GM19328 (cell line): ENCODE measurements around the gene HRH1.
"Not testable (repeated sequence)": the region's sequence is repeated elsewhere in the genome, so short reads cannot be mapped to it uniquely, and the experiment has no call there.

Experiments
- ATAC-seq: cut with Tn5 transposase; IDR thresholded peaks from one replicate; pipeline ENCODE4 v1.9.1; 2021; ENCODE audit warnings: mild to moderate bottlenecking, moderate library complexity; ENCODE audit not compliant: unreplicated experiment

The HRH1 gene

DNA sequence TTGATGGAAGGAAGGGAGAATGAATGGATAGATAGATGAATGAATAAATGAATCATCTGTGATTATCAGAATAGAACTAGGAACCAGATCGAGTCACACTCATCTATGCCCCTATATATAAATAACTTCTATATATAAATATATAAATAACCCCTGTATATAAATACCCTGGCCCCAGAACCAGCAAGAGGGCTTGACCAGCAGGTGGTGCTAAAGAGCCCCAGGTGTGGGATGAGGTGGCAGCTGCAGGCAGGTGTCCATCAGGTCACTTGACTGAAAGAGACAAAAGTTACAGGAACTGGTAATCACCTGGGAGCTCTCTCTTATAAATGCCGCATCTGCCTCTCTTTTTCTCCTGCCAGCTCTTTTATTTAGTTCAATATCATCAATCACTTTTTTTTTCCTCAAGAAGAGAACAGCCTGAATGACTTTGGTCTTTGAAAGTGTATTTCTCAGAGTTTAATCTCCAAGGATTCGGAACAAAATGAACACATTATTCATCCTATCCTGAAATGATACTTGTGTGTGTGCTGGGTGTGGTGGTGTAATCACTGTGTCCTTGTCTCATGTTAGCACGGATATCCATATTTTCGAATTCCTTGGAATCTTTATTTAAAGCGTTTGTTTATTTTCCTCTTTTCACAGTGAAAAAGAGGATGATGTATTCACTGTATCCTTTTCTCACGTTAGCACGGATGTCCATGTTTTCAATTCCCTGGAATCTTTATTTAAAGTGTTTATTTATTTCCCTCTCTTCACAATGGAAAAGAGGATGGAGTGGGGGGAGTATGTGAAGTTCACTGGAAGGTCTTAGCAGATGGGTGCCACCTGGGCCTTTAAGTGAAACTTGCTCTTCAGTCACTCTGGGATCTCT lies 82.5 kb downstream of the HRH1 start:
- no peak for ATAC-seq

DNA sequence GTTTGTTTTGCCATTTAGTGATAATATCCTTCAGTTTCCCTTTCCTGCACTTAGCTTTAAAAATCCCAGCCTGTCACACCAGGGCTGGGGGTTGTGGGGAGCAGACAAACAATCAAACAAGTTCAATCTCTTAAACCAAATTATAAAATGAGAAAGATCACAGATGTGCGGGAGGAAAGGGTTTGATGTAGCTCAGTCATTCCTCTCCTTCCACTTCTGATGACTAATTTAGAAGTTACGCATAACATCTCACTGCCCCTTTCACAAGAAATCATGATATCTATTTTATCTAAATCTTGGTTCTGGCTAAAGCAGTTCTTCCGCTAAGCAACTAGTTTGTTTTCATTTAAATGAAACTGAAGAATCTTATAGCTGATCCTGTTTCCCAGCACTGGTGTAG lies 83.8 kb downstream of the HRH1 start:
- no peak for ATAC-seq

DNA sequence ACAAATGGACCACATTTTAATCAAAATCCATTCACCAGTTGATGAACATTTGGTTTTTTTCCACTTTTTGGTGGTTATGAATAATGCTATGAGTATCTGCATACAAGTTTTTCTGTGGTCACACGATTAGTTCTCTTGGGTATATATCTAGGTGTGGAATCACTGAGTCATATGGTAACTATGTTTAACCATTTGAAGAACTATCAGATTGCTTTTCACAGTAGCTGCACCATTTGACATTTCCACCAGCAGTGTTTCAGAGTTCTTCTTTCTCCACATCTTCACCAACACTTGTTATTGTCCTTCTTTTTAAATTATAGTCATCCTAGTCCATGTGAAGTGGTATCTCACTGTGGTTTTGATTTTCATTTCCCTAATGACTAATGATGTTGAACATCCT lies 84.6 kb downstream of the HRH1 start:
- ATAC-seq = no peak

DNA sequence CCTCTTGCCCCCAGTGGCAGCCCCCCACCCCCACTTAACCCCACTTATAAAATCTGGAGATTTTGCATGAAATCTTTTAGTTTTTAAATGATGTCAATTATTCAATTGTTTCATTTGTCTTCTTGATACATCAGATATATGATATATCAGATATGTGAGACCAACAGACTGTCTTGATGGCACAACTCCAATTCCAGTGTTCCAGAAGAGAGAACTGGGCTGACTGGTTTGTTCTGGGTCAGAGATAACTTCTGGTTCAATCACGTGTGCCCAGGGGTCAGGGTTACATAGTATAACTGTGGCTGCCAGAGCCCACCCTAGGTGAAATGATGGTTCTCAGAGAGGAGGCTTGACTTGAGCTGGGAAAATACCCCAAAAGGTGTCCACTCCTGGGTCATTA lies 85.5 kb downstream of the HRH1 start:
- no peak for ATAC-seq

DNA sequence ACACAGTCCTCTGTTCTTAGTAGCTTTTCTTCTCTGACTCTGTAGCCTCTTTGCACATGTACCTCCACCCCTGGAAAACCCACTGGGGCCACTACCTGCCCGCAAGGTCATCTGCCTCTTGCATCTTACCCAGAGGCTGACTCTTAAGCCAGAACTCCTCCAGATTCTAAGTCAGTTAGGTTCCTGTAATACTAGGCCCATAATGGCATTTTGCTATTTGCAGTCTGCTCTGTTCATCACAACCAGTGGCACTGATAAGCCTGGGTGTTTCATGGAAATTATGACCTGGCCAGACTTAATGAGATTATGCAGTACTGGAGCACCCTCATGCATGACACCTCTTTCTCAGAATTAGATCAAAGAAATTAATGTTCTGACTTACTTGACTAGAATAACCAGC lies 86.2 kb downstream of the HRH1 start:
- no peak for ATAC-seq

DNA sequence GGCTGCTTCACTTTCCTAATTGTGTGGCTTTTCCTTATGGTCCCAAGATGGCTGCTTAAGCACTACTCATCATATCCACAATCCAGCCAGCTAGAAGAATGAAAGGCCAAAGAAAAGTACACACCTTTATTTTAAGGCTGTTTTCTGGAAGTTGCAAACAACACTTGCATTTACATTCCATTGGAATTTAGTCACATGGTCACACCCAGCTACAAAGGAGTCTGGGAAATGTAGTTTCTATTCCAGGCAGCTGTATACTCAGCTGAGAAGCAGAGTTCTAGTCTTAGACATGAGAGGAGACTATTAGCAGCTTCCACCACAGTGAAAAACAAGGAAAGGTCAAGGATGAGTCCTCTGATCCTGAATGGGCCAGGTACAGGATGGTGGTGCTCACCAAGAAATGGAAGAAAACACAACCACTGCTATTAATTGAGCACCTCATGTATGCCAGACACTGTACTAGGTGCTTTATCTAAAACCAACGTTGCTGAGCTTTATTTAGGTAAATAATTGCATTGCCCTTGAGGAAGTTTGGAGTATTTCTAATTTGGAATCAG lies 89.9 kb downstream of the HRH1 start:
- ATAC-seq = no peak

DNA sequence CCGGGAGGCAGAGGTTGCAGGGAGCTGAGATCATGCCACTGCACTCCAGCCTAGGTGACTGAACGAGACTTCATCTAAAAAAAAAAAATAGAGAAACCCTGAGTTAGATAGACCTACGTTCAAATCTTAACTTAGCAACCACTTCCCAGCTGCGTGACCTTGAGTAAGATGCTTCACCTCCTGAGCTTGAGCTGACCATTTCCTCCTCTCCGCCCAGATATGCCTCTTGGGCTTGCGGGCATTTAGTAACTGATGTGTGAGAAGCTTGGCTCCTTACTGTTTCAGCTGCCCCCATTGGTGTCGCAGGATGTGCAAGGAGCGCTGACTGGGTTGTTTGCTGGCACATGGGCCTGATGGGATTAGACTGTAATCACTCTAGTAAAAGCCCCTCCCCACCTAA lies 91.0 kb downstream of the HRH1 start:
- ATAC-seq = no peak

DNA sequence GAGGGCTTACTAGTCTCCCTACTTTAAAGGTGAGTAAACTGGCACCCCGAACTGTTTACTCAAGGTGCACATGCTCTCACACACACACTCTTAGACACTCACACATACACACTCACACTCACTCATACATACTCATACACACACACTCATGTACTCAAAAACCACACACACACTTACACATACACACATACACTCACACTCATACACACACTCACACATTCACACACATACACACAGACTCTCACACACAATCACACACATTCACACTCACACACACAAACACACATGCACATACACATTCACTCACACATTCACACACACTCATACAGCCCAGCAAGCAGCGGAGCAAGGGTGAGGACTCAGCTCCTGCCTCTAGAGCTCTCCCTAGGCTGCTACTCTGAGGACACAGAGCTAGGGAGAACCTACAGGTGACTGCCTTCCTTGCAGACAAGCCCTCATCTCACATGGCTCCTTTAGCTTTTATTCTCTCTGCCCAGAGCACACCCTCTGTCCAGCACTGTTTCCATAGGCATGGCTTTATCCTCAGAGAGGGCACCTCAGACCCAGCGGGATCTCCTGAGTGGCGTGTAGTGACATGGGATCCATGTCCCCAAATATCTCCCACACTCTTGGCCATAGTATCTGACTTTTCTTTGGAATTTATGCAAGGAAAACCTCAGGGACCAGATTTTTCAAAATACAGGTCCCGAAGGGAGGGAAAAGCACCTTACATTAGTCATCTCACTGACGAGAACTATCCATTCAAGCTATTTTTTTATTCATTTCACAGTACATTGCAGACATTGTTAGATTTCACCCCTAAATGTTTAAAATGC lies 91.8 kb downstream of the HRH1 start:
- ATAC-seq = no peak

DNA sequence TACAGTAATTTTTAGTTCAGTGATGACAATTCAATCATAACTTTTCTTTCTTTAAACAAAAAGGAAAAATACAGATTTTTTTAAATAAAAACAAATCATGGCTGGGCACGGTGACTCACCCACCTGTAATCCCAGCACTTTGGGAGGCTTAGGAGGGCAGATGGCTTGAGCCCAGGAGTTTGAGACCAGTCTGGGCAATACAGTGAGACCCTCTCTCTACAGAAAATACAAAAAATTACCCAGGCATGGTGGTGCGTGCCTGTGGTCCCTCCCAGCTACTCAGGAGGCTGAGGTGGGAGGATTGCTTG lies 92.3 kb downstream of the HRH1 start:
- no peak for ATAC-seq

DNA sequence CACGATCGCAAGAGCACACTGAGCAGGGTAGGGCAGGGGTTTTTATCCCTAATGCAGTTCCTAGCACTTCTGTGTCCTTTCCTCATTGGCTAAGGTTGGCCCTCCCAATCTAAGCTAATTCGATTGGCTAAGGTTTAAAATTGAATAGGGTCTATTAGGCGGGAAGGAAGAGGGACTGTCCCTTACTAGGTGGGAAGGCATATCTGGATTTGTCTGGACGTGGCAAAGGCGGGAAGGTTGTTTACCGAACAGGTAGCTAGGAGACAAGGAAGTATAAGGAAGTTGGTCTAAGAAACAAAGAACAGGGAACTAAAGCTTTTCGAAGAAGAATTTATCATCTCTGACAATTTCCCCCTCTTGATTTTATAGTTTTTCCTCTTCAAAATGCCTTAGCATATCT lies 93.1 kb downstream of the HRH1 start:
- ATAC-seq = no peak

DNA sequence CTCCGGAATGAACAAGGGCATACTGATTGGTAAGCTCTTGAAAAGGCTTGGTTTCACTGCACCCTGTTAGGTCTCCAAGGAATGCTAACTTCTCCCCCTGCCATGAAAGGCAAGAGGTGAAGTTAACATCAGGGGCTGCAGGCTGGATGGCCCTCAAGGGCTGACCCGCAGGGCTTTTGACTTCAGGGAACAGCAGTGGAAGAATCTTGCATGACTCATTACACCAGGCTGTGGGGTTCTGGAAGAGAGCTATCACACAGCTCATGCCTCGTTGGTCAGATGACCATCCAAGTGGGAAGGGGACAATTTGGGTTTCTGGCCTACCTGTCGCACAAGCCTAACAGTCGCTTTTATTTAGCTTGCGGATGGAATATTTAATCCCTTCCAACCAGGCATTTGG lies 94.3 kb downstream of the HRH1 start:
- no peak for ATAC-seq

DNA sequence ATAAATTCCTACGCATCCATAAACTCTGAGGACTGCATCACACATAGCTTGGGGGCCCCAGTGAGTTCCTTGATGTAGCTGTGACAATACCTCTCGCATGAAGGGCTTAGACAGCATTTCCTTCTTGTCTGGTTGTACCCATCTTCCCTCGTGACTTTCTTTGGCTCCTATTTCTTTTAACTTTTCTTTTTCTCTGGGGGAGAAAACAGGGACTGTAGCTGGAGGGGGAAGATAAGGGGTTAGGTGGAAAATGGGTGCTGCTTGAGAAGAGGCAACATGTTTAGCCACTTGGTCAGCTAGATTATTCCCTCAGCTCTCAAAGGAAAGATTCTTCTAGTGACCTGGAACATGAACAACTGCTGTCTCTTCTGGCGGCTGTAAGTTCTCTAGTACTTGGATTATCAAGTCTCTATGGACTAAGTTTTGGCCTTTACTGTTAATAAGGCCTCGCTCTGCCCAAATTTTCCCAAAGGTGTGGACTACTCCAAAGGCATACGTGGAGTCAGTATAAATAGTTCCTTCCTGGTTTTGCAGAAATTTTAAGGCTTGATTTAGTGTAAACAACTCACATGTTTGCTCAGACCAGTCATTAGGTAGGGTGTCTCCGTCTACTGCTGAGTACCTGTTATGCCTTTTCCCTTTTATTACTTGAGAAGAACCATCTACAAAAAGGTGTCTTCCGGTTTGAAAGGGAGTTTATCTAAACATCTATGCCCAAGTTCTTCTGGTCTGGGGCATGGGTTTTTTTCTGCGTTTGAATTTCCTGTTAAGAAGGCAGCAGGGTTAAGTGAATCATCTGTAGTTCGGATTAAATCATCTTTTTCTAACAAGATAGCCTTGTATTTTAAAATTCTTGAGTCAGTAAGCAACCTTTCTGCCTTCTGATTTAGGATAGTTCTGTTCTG lies 96.9 kb downstream of the HRH1 start:
- no peak for ATAC-seq

DNA sequence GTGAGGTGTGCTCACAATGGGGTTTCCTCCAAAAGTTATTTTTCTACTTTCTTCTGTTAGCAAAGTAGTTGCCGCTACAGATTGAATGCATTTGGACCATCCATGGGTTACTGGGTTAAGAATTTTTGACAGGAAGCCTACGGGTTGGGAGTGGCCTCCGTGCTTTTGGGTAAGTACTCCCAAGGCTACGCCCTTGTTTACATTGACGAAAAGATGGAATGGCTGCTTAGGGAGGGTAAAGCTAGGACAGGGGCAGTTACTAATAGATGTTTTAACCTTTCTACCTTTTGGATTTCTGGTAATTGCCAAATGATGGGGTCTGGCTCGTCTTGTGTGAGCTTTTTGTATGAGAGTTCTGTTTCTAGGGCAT lies 97.5 kb downstream of the HRH1 start:
- ATAC-seq = no peak

DNA sequence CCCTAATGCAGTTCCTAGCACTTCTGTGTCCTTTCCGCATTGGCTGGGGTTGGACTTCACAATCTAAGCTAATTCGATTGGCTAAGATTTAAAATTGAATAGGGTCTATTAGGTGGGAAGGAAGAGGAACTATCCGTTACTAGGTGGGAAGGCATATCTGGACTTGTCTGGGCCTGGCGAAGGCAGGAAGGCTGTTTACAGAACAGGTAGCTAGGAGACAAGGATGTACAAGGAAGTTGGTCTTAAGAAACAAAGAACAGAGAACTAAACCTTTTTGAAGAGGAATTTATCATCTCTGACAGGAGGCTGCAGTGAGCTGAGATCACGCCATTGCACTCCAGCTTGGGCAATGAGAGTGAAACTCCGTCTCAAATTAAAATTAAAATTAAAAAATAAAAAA lies 100.6 kb downstream of the HRH1 start:
- no peak for ATAC-seq

DNA sequence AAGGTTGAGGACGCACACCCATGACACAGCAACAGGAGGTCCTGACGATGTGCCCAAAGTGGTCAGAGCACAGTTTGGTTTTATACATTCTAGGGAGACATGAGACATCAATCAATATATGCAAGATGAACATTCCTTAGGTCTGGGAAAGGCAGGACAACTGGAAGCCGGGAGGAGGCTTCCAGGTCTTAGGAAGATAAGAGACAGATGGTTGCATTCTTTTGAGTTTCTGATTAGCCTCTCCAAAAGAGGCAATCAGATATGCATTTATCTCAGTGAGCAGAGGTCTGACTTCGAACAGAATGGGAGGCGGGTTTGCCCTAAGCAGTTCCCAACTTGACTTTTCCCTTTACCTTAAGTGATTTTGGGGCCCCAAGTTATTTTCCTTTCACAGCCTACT lies 101.2 kb downstream of the HRH1 start:
- ATAC-seq = not testable (repeated sequence)

DNA sequence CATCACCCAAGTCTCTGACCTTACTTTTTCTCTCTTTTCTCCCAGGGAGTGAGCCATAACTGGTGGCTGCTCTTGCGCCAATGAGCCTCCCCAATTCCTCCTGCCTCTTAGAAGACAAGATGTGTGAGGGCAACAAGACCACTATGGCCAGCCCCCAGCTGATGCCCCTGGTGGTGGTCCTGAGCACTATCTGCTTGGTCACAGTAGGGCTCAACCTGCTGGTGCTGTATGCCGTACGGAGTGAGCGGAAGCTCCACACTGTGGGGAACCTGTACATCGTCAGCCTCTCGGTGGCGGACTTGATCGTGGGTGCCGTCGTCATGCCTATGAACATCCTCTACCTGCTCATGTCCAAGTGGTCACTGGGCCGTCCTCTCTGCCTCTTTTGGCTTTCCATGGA lies 104.7 kb downstream of the HRH1 start:
- no peak for ATAC-seq

DNA sequence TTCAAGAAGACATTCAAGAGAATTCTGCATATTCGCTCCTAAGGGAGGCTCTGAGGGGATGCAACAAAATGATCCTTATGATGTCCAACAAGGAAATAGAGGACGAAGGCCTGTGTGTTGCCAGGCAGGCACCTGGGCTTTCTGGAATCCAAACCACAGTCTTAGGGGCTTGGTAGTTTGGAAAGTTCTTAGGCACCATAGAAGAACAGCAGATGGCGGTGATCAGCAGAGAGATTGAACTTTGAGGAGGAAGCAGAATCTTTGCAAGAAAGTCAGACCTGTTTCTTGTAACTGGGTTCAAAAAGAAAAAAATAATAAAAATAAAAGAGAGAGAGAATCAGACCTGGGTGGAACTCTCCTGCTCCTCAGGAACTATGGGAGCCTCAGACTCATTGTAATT lies 106.2 kb downstream of the HRH1 start:
- ATAC-seq = no peak

DNA sequence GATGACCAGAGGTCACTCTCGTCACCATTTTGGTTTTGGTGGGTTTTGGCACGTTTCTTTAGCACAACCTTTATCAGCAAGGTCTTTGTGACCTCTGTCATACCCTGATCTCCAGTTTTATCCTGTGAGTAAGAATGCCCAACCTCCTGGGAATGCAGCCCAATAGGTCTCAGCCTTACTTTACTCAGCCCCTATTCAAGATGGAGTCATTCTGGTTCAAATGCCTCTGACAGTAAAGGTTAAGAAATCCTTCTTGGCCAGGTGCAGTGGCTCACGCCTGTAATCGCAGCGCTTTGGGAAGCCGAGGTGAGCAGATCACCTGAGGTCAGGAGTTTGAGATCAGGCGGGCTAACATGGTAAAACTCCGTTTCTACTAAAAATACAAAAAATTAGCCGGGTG lies 114.7 kb downstream of the HRH1 start:
- no peak for ATAC-seq

DNA sequence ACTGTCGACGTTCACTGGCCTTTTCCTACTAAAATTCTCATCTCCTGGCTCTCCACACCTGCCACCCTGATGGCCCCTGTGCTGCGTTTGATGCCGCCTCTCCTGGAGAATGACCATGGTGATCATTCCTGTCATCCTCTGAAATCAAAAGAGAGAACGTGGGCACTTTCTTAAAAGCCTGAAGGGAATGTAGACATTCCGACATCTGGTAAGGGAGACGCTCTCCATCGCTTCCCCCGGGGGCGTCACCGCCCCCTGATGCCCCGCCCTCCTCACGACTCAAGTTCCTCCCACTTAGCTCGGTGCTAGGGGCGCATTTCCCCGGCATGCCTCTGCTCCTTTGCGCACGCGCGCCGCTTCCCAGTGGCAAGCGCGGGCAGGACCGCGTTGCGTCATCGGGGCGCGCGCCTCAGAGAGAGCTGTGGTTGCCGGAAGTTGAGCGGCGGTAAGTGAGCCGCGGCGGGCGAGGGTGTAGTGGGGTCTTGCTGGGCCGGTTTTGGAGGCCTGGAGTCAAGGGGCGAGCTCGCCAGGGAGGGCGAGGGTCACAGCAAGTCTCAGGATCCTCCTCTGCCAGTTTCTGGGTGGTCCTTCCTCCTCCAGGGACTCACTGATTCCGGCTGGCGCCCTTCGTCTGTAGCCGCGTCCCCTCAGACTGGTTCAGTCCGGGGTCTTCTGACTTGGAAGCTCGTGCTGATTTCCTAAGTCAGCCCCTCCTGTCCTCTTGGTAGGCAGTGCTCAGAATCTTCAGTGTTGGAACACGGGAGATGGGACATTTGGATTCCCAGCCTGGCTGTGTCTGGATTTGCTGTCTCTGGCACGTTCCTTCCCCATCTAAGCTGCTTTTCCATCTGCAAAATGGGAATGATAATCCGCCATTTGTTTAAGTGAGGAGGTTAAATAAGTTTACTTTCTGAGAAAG lies 118.0 kb downstream of the HRH1 start, which contains the start of gene ATG7:
Gene ATG7, plus strand, starts transcription at position 412 of the 919 bp plus-strand sequence. CDS start 26,299 bp downstream, outside the sequence.
- peak; percentile 99 for ATAC-seq
